ENCODE measurements around the gene ODF4.
"Not testable (repeated sequence)": the region's sequence is repeated elsewhere in the genome, so short reads cannot be mapped to it uniquely, and the experiment has no call there.

GRCh38 chr17:8347001-8347400 is 7.4 kb downstream of the ODF4 start:
- not testable (repeated sequence) for TF ChIP-seq POLR2A (IDR thresholded peaks at IDR 0.05; ENCODE audit: low read length); GATA1 (IDR thresholded peaks at IDR 0.05; ENCODE audit: low read depth, low read length)
